ENCODE measurements around the gene KCNJ1.

- TF ChIP-seq SRF (IDR thresholded peaks at IDR 0.05; ENCODE audit: low read depth in 2 of 2, low read length in 2 of 2) = no peak
- no peak for TF ChIP-seq ZNF207 (IDR thresholded peaks at IDR 0.05; ENCODE audit: borderline replicate concordance)
- TF ChIP-seq CTCF (IDR thresholded peaks at IDR 0.05 in 2 of 3, conservative IDR thresholded peaks at IDR 0.05 in 1 of 3; ENCODE audit: control insufficient read depth in 2 of 3, extremely low read depth in 1 of 3, insufficient read depth in 1 of 3, low read depth in 3 of 3, low read length in 3 of 3) = no peak
- no peak for TF ChIP-seq SIX5 (IDR thresholded peaks at IDR 0.05; ENCODE audit: low read depth, low read length, severe bottlenecking)
- TF ChIP-seq NFIC (IDR thresholded peaks at IDR 0.05; ENCODE audit: low read depth, low read length) = no peak
- TF ChIP-seq NFXL1 (IDR thresholded peaks at IDR 0.05; ENCODE audit: borderline replicate concordance) = no peak
- no peak for TF ChIP-seq POLR2A (IDR thresholded peaks at IDR 0.05; ENCODE audit: low read depth, low read length)
- no peak for TF ChIP-seq PBX3 (IDR thresholded peaks at IDR 0.05; ENCODE audit: insufficient replicate concordance, low read depth, low read length)
- TF ChIP-seq RAD21 (IDR thresholded peaks at IDR 0.05; ENCODE audit: insufficient read depth, low read depth, low read length) = no peak
- TF ChIP-seq EZH2 (IDR thresholded peaks at IDR 0.05; ENCODE audit: borderline replicate concordance, control insufficient read depth, low read depth, low read length) = no peak
- TF ChIP-seq, protein P1, sequence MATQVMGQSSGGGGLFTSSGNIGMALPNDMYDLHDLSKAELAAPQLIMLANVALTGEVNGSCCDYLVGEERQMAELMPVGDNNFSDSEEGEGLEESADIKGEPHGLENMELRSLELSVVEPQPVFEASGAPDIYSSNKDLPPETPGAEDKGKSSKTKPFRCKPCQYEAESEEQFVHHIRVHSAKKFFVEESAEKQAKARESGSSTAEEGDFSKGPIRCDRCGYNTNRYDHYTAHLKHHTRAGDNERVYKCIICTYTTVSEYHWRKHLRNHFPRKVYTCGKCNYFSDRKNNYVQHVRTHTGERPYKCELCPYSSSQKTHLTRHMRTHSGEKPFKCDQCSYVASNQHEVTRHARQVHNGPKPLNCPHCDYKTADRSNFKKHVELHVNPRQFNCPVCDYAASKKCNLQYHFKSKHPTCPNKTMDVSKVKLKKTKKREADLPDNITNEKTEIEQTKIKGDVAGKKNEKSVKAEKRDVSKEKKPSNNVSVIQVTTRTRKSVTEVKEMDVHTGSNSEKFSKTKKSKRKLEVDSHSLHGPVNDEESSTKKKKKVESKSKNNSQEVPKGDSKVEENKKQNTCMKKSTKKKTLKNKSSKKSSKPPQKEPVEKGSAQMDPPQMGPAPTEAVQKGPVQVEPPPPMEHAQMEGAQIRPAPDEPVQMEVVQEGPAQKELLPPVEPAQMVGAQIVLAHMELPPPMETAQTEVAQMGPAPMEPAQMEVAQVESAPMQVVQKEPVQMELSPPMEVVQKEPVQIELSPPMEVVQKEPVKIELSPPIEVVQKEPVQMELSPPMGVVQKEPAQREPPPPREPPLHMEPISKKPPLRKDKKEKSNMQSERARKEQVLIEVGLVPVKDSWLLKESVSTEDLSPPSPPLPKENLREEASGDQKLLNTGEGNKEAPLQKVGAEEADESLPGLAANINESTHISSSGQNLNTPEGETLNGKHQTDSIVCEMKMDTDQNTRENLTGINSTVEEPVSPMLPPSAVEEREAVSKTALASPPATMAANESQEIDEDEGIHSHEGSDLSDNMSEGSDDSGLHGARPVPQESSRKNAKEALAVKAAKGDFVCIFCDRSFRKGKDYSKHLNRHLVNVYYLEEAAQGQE (IDR thresholded peaks at IDR 0.05; ENCODE audit: low read depth, low read length) = no peak
- TF ChIP-seq, protein P2, sequence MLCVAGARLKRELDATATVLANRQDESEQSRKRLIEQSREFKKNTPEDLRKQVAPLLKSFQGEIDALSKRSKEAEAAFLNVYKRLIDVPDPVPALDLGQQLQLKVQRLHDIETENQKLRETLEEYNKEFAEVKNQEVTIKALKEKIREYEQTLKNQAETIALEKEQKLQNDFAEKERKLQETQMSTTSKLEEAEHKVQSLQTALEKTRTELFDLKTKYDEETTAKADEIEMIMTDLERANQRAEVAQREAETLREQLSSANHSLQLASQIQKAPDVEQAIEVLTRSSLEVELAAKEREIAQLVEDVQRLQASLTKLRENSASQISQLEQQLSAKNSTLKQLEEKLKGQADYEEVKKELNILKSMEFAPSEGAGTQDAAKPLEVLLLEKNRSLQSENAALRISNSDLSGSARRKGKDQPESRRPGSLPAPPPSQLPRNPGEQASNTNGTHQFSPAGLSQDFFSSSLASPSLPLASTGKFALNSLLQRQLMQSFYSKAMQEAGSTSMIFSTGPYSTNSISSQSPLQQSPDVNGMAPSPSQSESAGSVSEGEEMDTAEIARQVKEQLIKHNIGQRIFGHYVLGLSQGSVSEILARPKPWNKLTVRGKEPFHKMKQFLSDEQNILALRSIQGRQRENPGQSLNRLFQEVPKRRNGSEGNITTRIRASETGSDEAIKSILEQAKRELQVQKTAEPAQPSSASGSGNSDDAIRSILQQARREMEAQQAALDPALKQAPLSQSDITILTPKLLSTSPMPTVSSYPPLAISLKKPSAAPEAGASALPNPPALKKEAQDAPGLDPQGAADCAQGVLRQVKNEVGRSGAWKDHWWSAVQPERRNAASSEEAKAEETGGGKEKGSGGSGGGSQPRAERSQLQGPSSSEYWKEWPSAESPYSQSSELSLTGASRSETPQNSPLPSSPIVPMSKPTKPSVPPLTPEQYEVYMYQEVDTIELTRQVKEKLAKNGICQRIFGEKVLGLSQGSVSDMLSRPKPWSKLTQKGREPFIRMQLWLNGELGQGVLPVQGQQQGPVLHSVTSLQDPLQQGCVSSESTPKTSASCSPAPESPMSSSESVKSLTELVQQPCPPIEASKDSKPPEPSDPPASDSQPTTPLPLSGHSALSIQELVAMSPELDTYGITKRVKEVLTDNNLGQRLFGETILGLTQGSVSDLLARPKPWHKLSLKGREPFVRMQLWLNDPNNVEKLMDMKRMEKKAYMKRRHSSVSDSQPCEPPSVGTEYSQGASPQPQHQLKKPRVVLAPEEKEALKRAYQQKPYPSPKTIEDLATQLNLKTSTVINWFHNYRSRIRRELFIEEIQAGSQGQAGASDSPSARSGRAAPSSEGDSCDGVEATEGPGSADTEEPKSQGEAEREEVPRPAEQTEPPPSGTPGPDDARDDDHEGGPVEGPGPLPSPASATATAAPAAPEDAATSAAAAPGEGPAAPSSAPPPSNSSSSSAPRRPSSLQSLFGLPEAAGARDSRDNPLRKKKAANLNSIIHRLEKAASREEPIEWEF (IDR thresholded peaks at IDR 0.05; ENCODE audit: insufficient replicate concordance, low read depth, low read length) = no peak
- no peak for TF ChIP-seq NR2C2 (IDR thresholded peaks at IDR 0.05; ENCODE audit: borderline replicate concordance, control insufficient read depth, insufficient read length, low read depth)
Observed at GRCh38 chr11:128908391-128909246, 41.5 kb upstream of the KCNJ1 start.

Measured in GM12878 (cell line).